Activated CD4-positive, alpha-beta memory T cell treated with anti-CD3 and anti-CD28 coated beads for 36 hours (primary cell): Measurements from ENCODE around the gene ARMC12. TPM values are rescaled to one million over a fixed set of nuclear protein-coding genes. Genes with fewer than 3 reads are reported as not detected.

Source experiments
- CTCF ChIA-PET: fragments of 350-600 bp; sonication (Branson Sonifier 250); formaldehyde crosslinking; loops from one replicate; lab custom pipeline; 2021; ENCODE audit warnings: antibody characterized with exemption, inconsistent platforms; lab: Charles Lee
- POLR2A ChIA-PET: fragments of 350-600 bp; sonication (Branson Sonifier 250); formaldehyde crosslinking; loops from one replicate; lab custom pipeline; 2021; ENCODE audit warnings: antibody characterized with exemption; lab: Charles Lee
- DNase-seq: peaks from one replicate; pipeline ENCODE4 v3.0.0-alpha.2; 2020
- H3K27ac Mint-ChIP-seq: one replicate; pipeline ENCODE4 v1.8.0; 2021; ENCODE audit warnings: mixed read lengths
- H3K27me3 Mint-ChIP-seq: one replicate; pipeline ENCODE4 v1.8.0; 2021; ENCODE audit warnings: mixed read lengths
- H3K36me3 Mint-ChIP-seq: one replicate; pipeline ENCODE4 v1.8.0; 2021; ENCODE audit warnings: mixed read lengths
- H3K4me1 Mint-ChIP-seq: one replicate; pipeline ENCODE4 v1.8.0; 2021; ENCODE audit warnings: low read depth, mixed read lengths
- H3K4me3 Mint-ChIP-seq: one replicate; pipeline ENCODE4 v1.8.0; 2021; ENCODE audit warnings: mild to moderate bottlenecking, mixed read lengths
- H3K9me3 Mint-ChIP-seq: one replicate; pipeline ENCODE4 v1.8.0; 2021; ENCODE audit warnings: mixed read lengths
- intact Hi-C: fragments of 100-400 bp; cut with micrococcal nuclease; formaldehyde crosslinking; loops from one replicate; pipeline ENCODE4 v1.15.1; 2023
- total RNA-seq, 2 experiments: library from RNA; stranded (reverse); gene quantifications; one replicate each; pipeline ENCODE4 v1.2.3, GENCODE V29; 2021

Gene ARMC12
- total RNA-seq, 2 experiments from 2014 or later: 1.5 to 1.6 TPM

DNA sequence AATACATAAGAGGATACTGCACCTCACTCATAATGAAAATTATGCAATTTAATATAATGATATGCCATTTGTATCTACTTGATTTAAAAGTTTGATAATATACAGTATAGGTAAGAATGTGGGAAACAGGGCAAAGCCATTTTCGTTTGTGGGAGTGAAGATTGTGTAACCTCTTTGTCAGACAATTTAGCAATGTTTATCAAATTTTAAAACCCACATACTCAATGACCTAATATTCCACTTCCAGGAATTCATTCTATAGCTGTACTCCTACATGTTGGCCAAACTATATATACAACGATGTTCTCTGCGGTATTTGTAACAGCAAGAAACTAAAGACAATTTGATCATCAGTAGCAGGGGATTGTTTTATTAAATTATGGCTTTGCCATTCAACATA, 30.4 kb upstream of the ARMC12 start:
- DNase-seq: no peak
- H3K27me3 Mint-ChIP-seq: no peaks in the 10 kb centered on the region
- peaks cover 8% of the 10 kb centered on the region for H3K9me3 Mint-ChIP-seq
- ChIA-PET POLR2A (no interaction called here), CTCF (interaction anchor here (0.6 kb wide), 1 partner anchor 1184 kb away, joined by 3 read pairs; no protein-coding TSS in a partner anchor)
- H3K36me3 Mint-ChIP-seq: peaks cover 3% of the 10 kb centered on the region
- peaks cover 15% of the 10 kb centered on the region for H3K4me1 Mint-ChIP-seq
- intact Hi-C loops: no loop called here
- no peak overlapping the region for H3K27ac Mint-ChIP-seq
- no peak overlapping the region for H3K4me3 Mint-ChIP-seq

DNA sequence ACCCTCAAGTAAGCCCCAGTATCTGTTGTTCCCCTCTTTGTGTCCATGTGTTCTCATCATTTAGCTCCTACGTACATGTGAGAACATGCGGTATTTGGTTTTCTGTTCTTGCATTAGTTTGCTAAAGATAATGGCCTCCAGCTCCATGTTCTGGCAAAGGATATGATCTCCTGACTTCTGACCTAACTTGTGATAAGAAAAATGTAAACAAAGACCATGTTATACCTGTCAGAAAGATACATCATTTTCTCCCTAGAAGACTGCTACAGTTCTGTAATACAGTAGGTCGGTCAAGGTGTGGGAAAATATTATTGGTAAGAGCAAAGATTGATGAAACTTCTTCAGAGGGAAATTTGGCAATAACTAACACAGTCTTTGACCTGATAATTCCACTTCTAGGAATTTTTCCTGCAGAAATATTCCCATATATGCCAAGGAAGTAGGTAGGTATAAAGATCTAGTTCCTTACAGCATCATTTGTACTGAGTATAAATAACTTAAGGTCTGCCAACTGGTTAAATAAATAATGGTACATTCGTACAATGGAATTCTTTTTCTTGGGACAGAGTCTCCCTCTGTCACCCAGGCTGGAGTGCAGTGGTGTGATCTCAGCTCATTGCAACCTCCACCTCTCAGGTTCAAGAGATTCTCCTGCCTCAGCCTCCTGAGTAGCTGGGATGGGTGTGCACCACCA, 29.0 kb upstream of the ARMC12 start:
- Mint-ChIP-seq H3K27me3 (no peaks in the 10 kb centered on the region), H3K9me3 (peaks cover 8% of the 10 kb centered on the region), H3K4me3 (no peak overlapping the region), H3K36me3 (peaks cover 3% of the 10 kb centered on the region), H3K27ac (no peak overlapping the region), H3K4me1 (peaks cover 18% of the 10 kb centered on the region)
- CTCF ChIA-PET: interaction anchor here (1.0 kb wide), 1 partner anchor 28 kb away, joined by 5 read pairs; no protein-coding TSS in a partner anchor
- intact Hi-C loops: no loop called here
- POLR2A ChIA-PET: no interaction called here
- no peak for DNase-seq

- no peak for DNase-seq
- ChIA-PET POLR2A (no interaction called here), CTCF (interaction anchor here (1.0 kb wide), 1 partner anchor 28 kb away, joined by 5 read pairs; no protein-coding TSS in a partner anchor)
- Mint-ChIP-seq H3K9me3 (peaks cover 7% of the 10 kb centered on the region), H3K27ac (no peak overlapping the region), H3K4me1 (peaks cover 21% of the 10 kb centered on the region), H3K27me3 (no peaks in the 10 kb centered on the region), H3K36me3 (peaks cover 3% of the 10 kb centered on the region), H3K4me3 (no peak overlapping the region)
- intact Hi-C loops: no loop called here
These were observed 28.2 kb upstream of the ARMC12 start for GRCh38 chr6:35708585-35708984.

DNA sequence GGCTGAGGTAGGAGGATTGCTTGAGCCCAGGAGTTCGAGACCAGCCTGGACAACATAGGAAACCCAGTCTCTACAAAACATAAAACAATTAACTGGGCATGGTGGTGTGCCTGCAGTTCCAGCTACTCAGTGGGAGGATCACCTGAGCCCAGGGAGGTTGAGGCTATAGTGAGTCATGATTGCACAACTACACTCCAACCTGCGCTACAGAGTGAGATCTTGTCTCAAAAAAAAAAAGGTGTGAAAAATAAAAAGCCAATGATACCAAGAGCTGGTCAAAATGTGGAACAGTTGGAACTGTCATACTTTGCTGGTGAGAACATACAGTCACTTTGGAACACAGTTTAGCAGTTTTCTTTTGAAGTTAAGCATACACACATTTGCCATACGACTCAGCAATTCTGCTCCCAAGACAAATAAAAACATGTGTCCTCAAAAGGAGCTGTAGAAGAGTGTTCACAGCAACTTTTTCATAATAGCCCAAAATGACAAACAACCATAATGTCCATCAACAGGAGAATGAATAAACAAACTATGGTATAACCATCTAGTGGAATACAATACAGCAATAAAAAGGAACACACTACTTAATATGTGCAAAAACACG, 26.5 kb upstream of the ARMC12 start:
- intact Hi-C loops: loop anchor here (1.0 to 2.0 kb wide), 5 partner anchors 9 to 29 kb away; partner anchors contain the start of gene FKBP5
- peak; percentile 76 for DNase-seq

DNA sequence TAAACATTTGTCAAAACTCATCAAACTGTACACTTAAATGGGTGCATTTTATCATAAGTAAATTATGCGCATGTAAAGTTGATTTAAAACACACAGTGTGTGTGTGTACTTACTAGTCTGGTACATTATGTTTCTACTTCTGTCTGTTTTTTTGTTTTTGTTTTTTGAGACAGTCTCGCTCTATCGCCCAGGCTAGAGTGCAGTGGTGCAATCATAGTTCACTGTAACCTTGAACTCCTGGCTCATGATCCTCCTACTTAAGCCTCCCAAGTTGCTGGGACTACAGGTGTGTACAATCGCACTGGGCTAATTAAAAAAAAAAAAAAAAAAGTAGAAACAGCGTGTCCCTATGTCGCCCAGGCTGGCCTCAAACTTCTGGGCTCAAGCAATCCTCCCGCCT, 25.1 kb upstream of the ARMC12 start:
- no peak overlapping the region for H3K4me3 Mint-ChIP-seq
- peaks cover 3% of the 10 kb centered on the region for H3K36me3 Mint-ChIP-seq
- ChIA-PET POLR2A (no interaction called here), CTCF (interaction anchor here (3.7 kb wide), 1 partner anchor 25 kb away, joined by 15 read pairs; the partner anchor contains the start of gene ARMC12)
- intact Hi-C loops: loop anchor here (2.0 kb wide), 1 partner anchor 23 kb away; the partner anchor contains the start of gene FKBP5
- peaks cover 30% of the 10 kb centered on the region for H3K4me1 Mint-ChIP-seq
- H3K27ac Mint-ChIP-seq: no peak overlapping the region
- no peaks in the 10 kb centered on the region for H3K27me3 Mint-ChIP-seq
- peaks cover 3% of the 10 kb centered on the region for H3K9me3 Mint-ChIP-seq
- no peak for DNase-seq

More for the DNA sequence above, 26.5 kb upstream of the ARMC12 start:
- POLR2A ChIA-PET: interaction anchor here (0.6 to 1.8 kb wide), 8 partner anchors 8 to 91 kb away, joined by 3 to 13 read pairs (median 6); partner anchors contain the start of gene FKBP5
- Mint-ChIP-seq H3K4me1 (peaks cover 23% of the 10 kb centered on the region), H3K9me3 (peaks cover 3% of the 10 kb centered on the region), H3K27me3 (no peaks in the 10 kb centered on the region), H3K36me3 (peaks cover 3% of the 10 kb centered on the region), H3K27ac (peak overlapping the region; percentile 87), H3K4me3 (no peak overlapping the region)
- CTCF ChIA-PET: interaction anchor here (0.9 to 3.7 kb wide), 6 partner anchors 18 to 123 kb away, joined by 3 to 15 read pairs (median 6); partner anchors contain the start of gene ARMC12

- CTCF ChIA-PET: interaction anchor here (1.1 to 3.7 kb wide), 2 partner anchors 15 to 24 kb away, joined by 3 to 15 read pairs; partner anchors contain the start of gene ARMC12
- H3K4me3 Mint-ChIP-seq: no peak overlapping the region
These were observed 23.6 kb upstream of the ARMC12 start for GRCh38 chr6:35713006-35713767.

DNA sequence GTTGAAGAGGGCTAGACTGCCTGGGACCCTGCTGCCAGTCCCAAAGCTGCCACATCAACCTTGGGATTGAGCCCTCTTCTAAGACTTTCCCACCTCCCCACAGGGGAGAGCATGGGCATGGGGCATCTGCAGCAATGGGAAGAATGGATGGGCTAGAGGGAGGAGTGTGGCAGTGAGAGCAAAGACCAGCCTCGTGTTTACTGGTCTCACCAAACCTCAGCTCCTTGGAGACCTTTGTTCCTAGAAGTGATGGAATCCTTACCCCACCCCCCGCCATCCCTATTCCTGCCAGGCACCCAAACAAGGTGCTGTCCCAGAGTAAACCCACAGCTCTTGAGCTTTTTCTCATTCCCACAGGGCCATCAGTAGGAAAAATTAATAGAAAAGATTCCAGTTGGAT, 20.0 kb upstream of the ARMC12 start:
- no peak overlapping the region for H3K27ac Mint-ChIP-seq

More at GRCh38 chr6:35713006-35713767, 23.6 kb upstream of the ARMC12 start:
- Mint-ChIP-seq H3K9me3 (peaks cover 3% of the 10 kb centered on the region), H3K4me1 (peaks cover 44% of the 10 kb centered on the region), H3K27me3 (no peaks in the 10 kb centered on the region), H3K27ac (no peak overlapping the region), H3K36me3 (peaks cover 3% of the 10 kb centered on the region)
- intact Hi-C loops: no loop called here
- POLR2A ChIA-PET: no interaction called here
- DNase-seq: no peak

DNA sequence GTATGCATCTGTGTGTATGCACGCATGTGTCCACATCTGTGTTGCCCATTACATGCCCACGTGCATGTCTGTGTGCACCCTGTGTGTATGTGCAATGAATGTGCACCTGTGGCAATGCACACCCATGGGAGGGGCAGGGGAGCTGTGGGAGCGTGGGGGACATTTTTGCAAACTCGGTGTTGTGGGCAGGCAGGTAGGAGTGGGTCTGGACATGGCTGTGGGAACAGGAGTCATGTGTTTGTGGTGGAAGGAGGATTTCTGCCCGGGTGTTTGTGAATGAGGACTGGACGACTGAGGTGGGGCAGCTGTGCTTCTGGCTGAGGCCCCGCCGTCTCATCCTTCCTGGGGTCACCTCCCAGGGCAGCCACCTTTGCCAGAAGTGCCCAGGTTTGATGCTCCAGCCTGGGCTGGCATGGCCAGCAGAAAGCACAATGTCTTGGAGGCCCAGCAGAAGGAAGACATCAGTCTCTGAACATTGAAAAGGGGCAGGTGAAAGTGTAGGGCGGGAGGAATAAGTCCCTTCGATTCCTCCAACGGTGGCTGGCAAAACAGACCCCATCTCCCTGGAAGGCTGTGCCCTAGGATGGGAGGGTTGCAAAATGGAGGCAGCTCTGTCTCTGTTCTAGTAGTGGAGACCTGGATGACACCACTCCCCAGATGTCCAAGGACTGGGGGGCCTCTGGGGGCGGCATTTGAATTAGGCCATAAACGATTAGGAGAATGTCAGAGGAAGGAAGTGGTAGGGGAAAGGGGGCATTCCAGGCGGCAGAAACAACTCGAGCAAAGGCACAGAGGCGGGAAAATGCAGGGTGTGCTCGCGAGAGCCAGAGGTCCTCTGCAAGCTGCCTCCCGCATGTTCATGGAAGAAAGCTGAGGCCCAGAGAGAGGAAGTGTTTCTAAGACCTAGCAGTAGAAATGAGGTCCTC, 19.1 kb upstream of the ARMC12 start:
- H3K4me3 Mint-ChIP-seq: peak overlapping the region; percentile 52
- no peaks in the 10 kb centered on the region for H3K36me3 Mint-ChIP-seq
- POLR2A ChIA-PET: interaction anchor here (0.5 to 2.8 kb wide), 7 partner anchors 7 to 115 kb away, joined by 3 to 11 read pairs (median 7); no protein-coding TSS in a partner anchor
- no peaks in the 10 kb centered on the region for H3K27me3 Mint-ChIP-seq
- intact Hi-C loops: loop anchor here (2.0 kb wide), 2 partner anchors 15 to 29 kb away; partner anchors contain the start of gene FKBP5
- CTCF ChIA-PET: interaction anchor here (1.1 to 7.8 kb wide), 2 partner anchors 10 to 18 kb away, joined by 6 to 42 read pairs; partner anchors contain the start of gene ARMC12
- no peaks in the 10 kb centered on the region for H3K9me3 Mint-ChIP-seq
- H3K27ac Mint-ChIP-seq: peak overlapping the region; percentile 86
- DNase-seq: no peak
- H3K4me1 Mint-ChIP-seq: peaks cover 60% of the 10 kb centered on the region

More for the DNA sequence above, 20.0 kb upstream of the ARMC12 start:
- Mint-ChIP-seq H3K4me3 (no peak overlapping the region), H3K9me3 (no peaks in the 10 kb centered on the region), H3K36me3 (no peaks in the 10 kb centered on the region), H3K4me1 (peaks cover 57% of the 10 kb centered on the region), H3K27me3 (no peaks in the 10 kb centered on the region)
- POLR2A ChIA-PET: no interaction called here
- intact Hi-C loops: no loop called here
- no peak for DNase-seq
- CTCF ChIA-PET: interaction anchor here (0.6 to 7.8 kb wide), 2 partner anchors 19 to 57 kb away, joined by 3 to 42 read pairs; partner anchors contain the start of gene ARMC12

GRCh38 chr6:35718375-35718736, 18.5 kb upstream of the ARMC12 start:
- CTCF ChIA-PET: interaction anchor here (0.6 to 7.8 kb wide), 3 partner anchors 9 to 207 kb away, joined by 3 to 42 read pairs (median 6); partner anchors contain the start of gene ARMC12
- peak overlapping the region; percentile 86 for H3K27ac Mint-ChIP-seq
- no peak for DNase-seq
- H3K4me1 Mint-ChIP-seq: peaks cover 59% of the 10 kb centered on the region
- peak overlapping the region; percentile 52 for H3K4me3 Mint-ChIP-seq
- no peaks in the 10 kb centered on the region for H3K27me3 Mint-ChIP-seq
- H3K36me3 Mint-ChIP-seq: no peaks in the 10 kb centered on the region
- H3K9me3 Mint-ChIP-seq: no peaks in the 10 kb centered on the region
- intact Hi-C loops: loop anchor here (2.0 kb wide), 2 partner anchors 14 to 30 kb away; partner anchors contain the start of gene FKBP5
- POLR2A ChIA-PET: interaction anchor here (0.5 to 2.8 kb wide), 7 partner anchors 8 to 115 kb away, joined by 3 to 11 read pairs (median 7); no protein-coding TSS in a partner anchor

DNA sequence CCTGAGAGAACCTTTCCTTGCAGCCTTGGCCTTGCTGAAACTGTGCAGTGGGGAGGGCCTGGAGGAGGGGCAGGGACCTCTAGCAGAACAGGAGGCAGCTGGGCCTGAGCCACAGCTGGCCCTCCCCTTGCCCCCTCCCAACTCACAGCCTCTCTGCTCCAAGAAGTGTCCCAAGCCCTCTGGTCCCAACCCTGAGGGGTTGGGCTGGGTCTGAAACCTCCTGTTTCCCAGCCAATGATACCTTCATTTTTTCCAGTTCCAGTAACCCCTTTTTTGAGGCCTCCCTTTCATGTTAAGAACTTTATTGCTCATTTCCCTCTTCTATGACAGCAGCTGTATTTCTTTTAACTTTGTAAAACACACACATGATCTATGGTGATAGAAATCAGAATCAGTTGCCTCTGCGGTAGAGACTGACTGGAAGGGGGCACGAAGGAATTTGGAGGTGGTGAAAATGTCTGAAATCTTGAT, 17.9 kb upstream of the ARMC12 start:
- POLR2A ChIA-PET: interaction anchor here (1.1 to 2.8 kb wide), 6 partner anchors 8 to 116 kb away, joined by 3 to 13 read pairs (median 10); no protein-coding TSS in a partner anchor
- Mint-ChIP-seq H3K9me3 (no peaks in the 10 kb centered on the region), H3K4me3 (peak overlapping the region; percentile 52), H3K4me1 (peaks cover 61% of the 10 kb centered on the region), H3K36me3 (no peaks in the 10 kb centered on the region), H3K27ac (peak overlapping the region; percentile 86), H3K27me3 (no peaks in the 10 kb centered on the region)
- peak; percentile 72 for DNase-seq
- intact Hi-C loops: loop anchor here (1.0 to 2.0 kb wide), 5 partner anchors 9 to 38 kb away; partner anchors contain the start of gene FKBP5
- CTCF ChIA-PET: interaction anchor here (0.6 to 7.8 kb wide), 3 partner anchors 8 to 206 kb away, joined by 3 to 42 read pairs (median 6); partner anchors contain the start of gene ARMC12
